Hepatocyte (in vitro differentiated cells): ENCODE results near the gene EIF4G3. TPM values are rescaled to one million over a fixed set of nuclear protein-coding genes. Genes with fewer than 3 reads are reported as not detected.

Experiments used
- DNase-seq: peaks from one replicate; pipeline ENCODE4 v3.0.0-alpha.2; 2016; ENCODE audit warnings: low spot score
- H2AFZ ChIP-seq: fragments of 200-600 bp; sonication (generic); 2 replicates; pipeline ENCODE4 v1.6.0; 2016; ENCODE audit warnings: antibody characterized with exemption, mild to moderate bottlenecking
- H3K27ac ChIP-seq: fragments of 200-600 bp; sonication (generic); 2 replicates; pipeline ENCODE4 v1.5.1; 2016; ENCODE audit warnings: mild to moderate bottlenecking
- H3K27me3 ChIP-seq: fragments of 200-600 bp; sonication (generic); 2 replicates; pipeline ENCODE4 v1.6.1; 2016
- H3K36me3 ChIP-seq: fragments of 200-600 bp; sonication (generic); replicated peaks from 2 replicates; pipeline ENCODE4 v1.5.1; 2016; ENCODE audit warnings: low read depth; ENCODE audit not compliant: insufficient read depth
- H3K4me1 ChIP-seq: fragments of 200-600 bp; sonication (generic); 2 replicates; pipeline ENCODE4 v1.5.1; 2016; ENCODE audit warnings: mild to moderate bottlenecking, moderate library complexity; ENCODE audit not compliant: insufficient read depth
- H3K4me2 ChIP-seq: fragments of 200-600 bp; sonication (generic); 2 replicates; pipeline ENCODE4 v1.6.0; 2016
- H3K4me3 ChIP-seq: fragments of 200-600 bp; sonication (generic); 2 replicates; pipeline ENCODE4 v1.5.1; 2016; ENCODE audit warnings: mild to moderate bottlenecking
- H3K79me2 ChIP-seq: fragments of 200-600 bp; sonication (generic); 2 replicates; pipeline ENCODE4 v1.6.0; 2017; ENCODE audit warnings: mild to moderate bottlenecking
- H3K9me2 ChIP-seq: fragments of 200-600 bp; sonication (generic); replicated peaks from 2 replicates; pipeline ENCODE4 v1.6.0; 2017; ENCODE audit warnings: mild to moderate bottlenecking; ENCODE audit not compliant: insufficient read depth
- H3K9me3 ChIP-seq: fragments of 200-600 bp; sonication (generic); 2 replicates; pipeline ENCODE4 v1.5.1; 2016; ENCODE audit warnings: low read depth, mild to moderate bottlenecking
- H4K20me1 ChIP-seq: fragments of 200-600 bp; sonication (generic); 2 replicates; pipeline ENCODE4 v1.6.0; 2016; ENCODE audit warnings: mild to moderate bottlenecking; ENCODE audit not compliant: insufficient read depth, poor library complexity, severe bottlenecking
- CTCF ChIP-seq: fragments of 200-600 bp; sonication (generic); IDR thresholded peaks from 2 replicates; pipeline ENCODE4 v1.5.1; 2016; ENCODE audit warnings: antibody characterized with exemption, mild to moderate bottlenecking; ENCODE audit not compliant: poor library complexity
- EZH2 ChIP-seq: fragments of 200-600 bp; sonication (generic); IDR thresholded peaks from 2 replicates; pipeline ENCODE4 v1.6.1; 2016; ENCODE audit warnings: antibody characterized with exemption, mild to moderate bottlenecking, borderline replicate concordance
- EZH2phosphoT487 ChIP-seq: fragments of 200-600 bp; sonication (generic); IDR thresholded peaks from one replicate; pipeline ENCODE4 v1.6.1; 2018; ENCODE audit warnings: antibody characterized with exemption, mild to moderate bottlenecking, low read depth, moderate library complexity; ENCODE audit not compliant: unreplicated experiment, severe bottlenecking
- WGBS: methylation state at CpG from one replicate; pipeline ENCODE4 v1.1.6; 2016; ENCODE audit warnings: low lambda C conversion rate; ENCODE audit errors: missing lambda C conversion rate; 5-methylcytosine and 5-hydroxymethylcytosine counted together
- polyA plus RNA-seq: library from polyadenylated mRNA; unstranded; fragments of >200 nt; fragmentation: Nextera tagmentation; extraction: Ambion mirVana; gene quantifications from 2 replicates; pipeline ENCODE4 v1.2.1, GENCODE V29; 2016
- total RNA-seq: library from RNA; depleted of rRNA; stranded (reverse); fragments of >200 nt; gene quantifications from 2 replicates; pipeline ENCODE4 v1.2.3, GENCODE V29; 2014

The EIF4G3 gene
- total and polyA plus RNA-seq, 2 experiments from 2014 or later: 33.4 to 42.2 TPM

GRCh38 chr1:21048462-21048861 is 128.2 kb downstream of the EIF4G3 start:
- Histone ChIP-seq H3K4me1 (peaks cover 6% of the 10 kb centered on the region), H3K79me2 (peaks cover 36% of the 10 kb centered on the region), H2AFZ (no peak overlapping the region), H4K20me1 (no peaks in the 10 kb centered on the region), H3K36me3 (peaks cover 5% of the 10 kb centered on the region), H3K4me2 (no peak overlapping the region), H3K4me3 (no peak overlapping the region), H3K27me3 (no peaks in the 10 kb centered on the region), H3K9me3 (no peaks in the 10 kb centered on the region), H3K27ac (no peak overlapping the region), H3K9me2 (no peaks in the 10 kb centered on the region)
- no peak for TF ChIP-seq CTCF
- no peak for TF ChIP-seq EZH2phosphoT487
- no peak for TF ChIP-seq EZH2
- DNase-seq: no peak
- WGBS: 98% methylated on average over 4 of the region's 4 CpGs

- H3K79me2 ChIP-seq: peaks cover 51% of the 10 kb centered on the region
- 91% methylated on average over 3 of the region's 3 CpGs for WGBS
- H3K4me1 ChIP-seq: peaks cover 6% of the 10 kb centered on the region
These were observed 130.6 kb downstream of the EIF4G3 start for GRCh38 chr1:21046132-21046531.

GRCh38 chr1:21045351-21045750 is 131.3 kb downstream of the EIF4G3 start:
- no peak overlapping the region for H2AFZ ChIP-seq
- peaks cover 55% of the 10 kb centered on the region for H3K79me2 ChIP-seq
- 89% methylated on average over 2 of the region's 2 CpGs for WGBS
- no peak overlapping the region for H3K27ac ChIP-seq
- H4K20me1 ChIP-seq: peaks cover 4% of the 10 kb centered on the region
- H3K27me3 ChIP-seq: no peaks in the 10 kb centered on the region
- H3K9me2 ChIP-seq: no peaks in the 10 kb centered on the region
- no peak for TF ChIP-seq EZH2
- no peak overlapping the region for H3K4me2 ChIP-seq
- no peak overlapping the region for H3K4me3 ChIP-seq
- peaks cover 3% of the 10 kb centered on the region for H3K4me1 ChIP-seq
- H3K36me3 ChIP-seq: peaks cover 1% of the 10 kb centered on the region
- DNase-seq: no peak
- H3K9me3 ChIP-seq: no peaks in the 10 kb centered on the region

More at GRCh38 chr1:21046132-21046531, 130.6 kb downstream of the EIF4G3 start:
- Histone ChIP-seq H3K27me3 (no peaks in the 10 kb centered on the region), H3K27ac (no peak overlapping the region), H3K9me2 (no peaks in the 10 kb centered on the region), H3K4me2 (no peak overlapping the region), H2AFZ (no peak overlapping the region), H3K4me3 (no peak overlapping the region), H3K9me3 (no peaks in the 10 kb centered on the region), H4K20me1 (peaks cover 4% of the 10 kb centered on the region), H3K36me3 (peaks cover 5% of the 10 kb centered on the region)
- TF ChIP-seq EZH2phosphoT487: no peak
- no peak for DNase-seq

- H3K9me3 ChIP-seq: no peaks in the 10 kb centered on the region
- no peaks in the 10 kb centered on the region for H3K27me3 ChIP-seq
- H3K27ac ChIP-seq: no peak overlapping the region
- H2AFZ ChIP-seq: no peak overlapping the region
- H3K79me2 ChIP-seq: peaks cover 71% of the 10 kb centered on the region
- no peaks in the 10 kb centered on the region for H3K36me3 ChIP-seq
- H3K4me3 ChIP-seq: no peak overlapping the region
- no peaks in the 10 kb centered on the region for H3K9me2 ChIP-seq
- DNase-seq: no peak
- peaks cover 7% of the 10 kb centered on the region for H4K20me1 ChIP-seq
- 75% methylated on average over 2 of the region's 2 CpGs for WGBS
- H3K4me1 ChIP-seq: no peaks in the 10 kb centered on the region
- TF ChIP-seq EZH2phosphoT487 (no peak), CTCF (no peak), EZH2 (no peak)
- H3K4me2 ChIP-seq: no peak overlapping the region
These were observed 133.6 kb downstream of the EIF4G3 start for GRCh38 chr1:21042929-21043605.
